GM03348 (cell line): ENCODE measurements around the gene COL26A1.
A peak's percentile ranks its signal among the peaks of the same experiment; 100 is the strongest.
"Not testable (repeated sequence)": the region's sequence is repeated elsewhere in the genome, so short reads cannot be mapped to it uniquely, and the experiment has no call there.

ENCODE experiments used
- DNase-seq: peaks from one replicate; pipeline ENCODE4 v3.0.0; 2012; ENCODE audit warnings: low spot score

COL26A1 gene

DNA sequence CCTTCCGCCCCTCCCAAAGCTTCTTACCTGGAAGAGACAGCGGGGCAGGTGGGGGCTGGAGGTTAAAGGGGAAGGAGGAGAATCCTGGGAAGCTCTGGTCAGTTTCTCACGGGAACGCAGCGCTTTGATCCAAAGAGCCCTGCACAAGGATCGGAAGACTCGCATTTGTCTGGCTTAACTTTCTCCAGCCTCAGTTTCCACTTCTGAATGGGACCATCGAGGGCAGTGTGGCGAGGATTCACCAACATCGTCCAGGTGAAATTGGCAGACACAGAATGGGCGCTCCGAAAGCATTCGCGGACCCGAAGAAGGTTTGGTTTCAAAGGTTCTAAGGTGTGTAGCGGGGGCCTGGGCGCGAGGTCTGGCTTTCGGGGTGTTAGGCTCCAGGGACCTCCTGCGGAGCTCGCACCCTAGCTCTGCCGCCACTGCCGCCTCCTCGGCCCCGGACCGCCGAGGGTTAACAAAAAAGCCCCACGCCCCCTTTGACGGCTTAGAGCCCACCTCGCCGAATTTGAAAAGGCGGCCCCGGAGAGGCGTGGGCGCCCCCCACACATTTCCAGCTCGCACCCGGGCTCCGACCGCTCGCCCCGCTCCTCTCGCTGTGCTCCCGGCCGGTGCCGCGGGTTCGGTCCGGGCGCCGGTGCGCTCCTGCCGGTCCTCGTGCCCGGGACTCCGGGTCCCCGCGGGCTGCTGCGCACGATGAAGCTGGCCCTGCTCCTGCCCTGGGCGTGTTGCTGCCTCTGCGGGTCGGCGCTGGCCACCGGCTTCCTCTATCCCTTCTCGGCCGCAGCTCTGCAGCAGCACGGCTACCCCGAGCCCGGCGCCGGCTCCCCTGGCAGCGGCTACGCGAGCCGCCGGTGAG, at the start of gene COL26A1:
Gene COL26A1 (plus strand): TSS at position 542 of the 862 bp plus-strand sequence. CDS start 158 bp downstream, at position 700.
- DNase-seq: peak; percentile 64

DNA sequence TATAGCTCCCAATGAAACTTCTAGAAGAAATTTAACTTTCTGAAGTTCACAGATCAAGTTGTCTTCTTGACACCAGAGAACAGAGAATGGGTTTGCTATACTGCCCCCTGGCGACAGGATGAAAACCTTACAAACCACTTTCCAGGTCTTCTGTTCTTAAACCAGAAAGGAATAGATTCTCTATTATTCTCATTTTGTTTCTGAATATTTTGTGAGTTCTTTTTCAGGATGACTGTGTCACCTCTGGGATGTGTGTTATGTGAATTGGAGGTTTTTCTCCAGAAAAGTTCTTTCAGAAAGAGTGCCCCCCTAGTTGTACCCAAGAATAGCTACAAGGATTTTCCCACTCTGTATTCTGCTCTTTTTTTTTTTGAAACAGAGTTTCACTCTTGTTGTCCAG, 47.3 kb upstream of the COL26A1 start:
- DNase-seq: peak; percentile 64

DNA sequence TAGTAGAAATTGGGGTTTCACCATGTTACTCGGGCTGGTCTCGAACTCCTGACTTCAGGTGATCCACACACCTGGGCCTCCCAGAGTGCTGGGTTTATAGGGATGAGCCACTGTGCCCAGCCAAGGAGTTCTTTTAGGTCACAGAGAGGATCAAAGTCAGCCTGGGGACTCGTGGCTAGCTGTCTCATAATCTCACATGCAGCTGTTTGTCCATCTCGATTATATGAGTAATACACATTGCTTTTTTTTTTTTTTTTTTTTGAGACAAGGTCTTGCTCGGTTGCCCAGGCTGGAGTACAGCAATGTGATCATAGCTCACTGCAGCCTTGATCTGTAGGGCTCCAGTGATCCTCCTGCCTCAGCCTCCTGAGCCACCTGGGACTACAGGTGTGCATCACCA, 43.3 kb upstream of the COL26A1 start:
- DNase-seq: no peak

DNA sequence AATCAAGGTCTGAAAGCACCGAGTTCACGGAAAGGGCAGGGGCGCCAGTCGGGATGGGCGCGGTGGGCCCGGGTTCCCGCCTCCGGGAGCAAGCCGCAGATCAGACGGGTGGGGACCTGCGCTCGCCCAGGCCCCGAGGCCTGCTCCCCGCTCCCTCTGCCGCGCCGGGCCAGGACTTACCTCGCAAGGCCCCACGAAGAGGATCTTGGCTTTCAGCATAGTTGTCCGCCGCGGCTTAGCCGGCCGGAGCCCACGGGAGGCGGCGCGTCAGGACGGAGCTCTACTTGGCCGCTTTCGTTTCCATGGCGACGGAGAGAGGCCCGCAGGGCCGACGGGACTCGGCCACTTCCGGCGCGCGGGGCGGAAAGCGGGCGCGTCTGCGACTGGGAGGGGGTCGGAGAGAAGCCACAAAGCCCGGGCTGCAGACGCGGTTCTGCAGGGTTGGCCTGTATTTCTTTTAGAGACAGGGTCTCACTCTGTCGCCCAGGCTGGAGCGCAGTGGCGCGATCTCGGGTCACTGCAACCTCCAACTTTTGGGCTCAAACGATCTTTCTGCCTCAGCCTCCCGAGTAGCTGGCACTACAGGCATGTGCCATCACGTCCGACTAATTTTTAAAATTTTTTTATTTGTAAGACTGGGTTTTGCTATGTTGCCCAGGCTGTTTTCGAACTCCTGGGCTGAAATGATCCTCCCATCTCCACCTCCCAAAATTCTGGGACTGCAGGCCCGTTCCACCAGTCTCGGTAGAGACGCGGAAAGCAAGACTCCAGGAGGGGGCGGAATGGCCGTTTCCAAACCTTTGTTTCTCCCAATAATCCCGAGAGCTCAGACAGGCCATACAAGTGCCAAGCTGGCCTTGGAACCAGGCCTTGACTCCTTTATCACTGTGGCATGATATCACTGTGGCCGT, 40.9 kb upstream of the COL26A1 start, which contains the start of gene IFT22:
Gene IFT22 (minus strand): TSS at position 322 of the 911 bp plus-strand sequence. CDS start 103 bp downstream, at position 219.
- DNase-seq: peak; percentile 98

DNA sequence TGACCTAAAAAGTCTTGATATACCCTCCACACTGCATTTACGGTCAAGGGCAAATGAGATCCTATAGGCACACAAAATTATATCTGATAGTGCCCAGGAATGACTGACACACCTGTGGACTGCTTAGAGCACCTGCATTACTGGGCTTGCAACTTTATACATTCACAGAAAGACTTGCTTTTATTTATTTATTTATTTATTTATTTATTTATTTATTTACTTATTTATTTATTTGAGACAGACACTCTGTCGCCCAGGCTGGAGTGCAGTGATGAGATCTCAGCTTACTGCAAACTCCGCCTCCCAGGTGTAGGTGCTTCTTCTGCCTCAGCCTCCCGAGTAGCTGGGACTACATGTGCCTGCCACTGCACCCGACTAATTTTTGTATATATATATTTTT, 34.5 kb upstream of the COL26A1 start:
- no peak for DNase-seq

DNA sequence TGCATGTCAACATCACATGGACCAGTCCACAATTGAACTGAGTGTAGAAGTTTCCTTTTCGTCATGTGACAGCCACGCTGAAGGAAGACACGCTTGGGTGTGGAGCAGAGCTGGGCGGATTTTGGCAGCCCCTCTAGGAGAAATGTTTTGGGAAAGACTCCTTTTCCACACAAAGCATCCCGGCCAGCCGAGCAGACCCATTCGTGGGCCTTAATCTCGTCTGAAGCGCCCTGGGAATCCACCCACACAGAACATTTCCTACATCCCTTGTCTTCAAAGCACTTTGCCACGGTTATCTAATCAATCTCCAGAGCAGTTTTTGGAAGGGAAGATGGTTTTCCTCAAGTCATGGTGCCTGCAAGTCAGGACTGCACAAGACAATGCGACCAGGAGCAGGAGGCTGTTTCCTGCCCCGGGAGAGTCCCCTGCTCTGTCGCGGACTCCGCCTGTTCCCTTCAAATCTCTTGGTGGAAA, 32.6 kb upstream of the COL26A1 start:
- no peak for DNase-seq

DNA sequence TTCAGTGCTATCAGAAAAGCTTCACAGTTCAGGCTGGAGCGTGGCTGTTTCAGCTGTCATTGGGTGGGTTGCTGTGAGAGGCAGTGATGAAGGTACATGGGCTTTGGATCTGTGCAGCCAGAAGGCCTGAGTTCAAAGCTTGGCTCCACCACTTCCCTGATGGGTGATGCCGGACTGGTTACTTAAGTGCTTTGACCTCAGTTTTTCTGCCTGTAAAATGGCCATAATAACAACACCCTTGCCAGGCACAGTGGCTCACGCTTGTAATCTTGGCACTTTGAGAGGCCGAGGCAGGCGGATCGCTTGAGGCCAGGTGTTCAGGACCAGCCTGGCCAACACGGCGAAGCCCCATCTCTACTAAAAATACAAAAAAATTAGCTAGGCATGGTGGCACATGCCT, 30.6 kb upstream of the COL26A1 start:
- DNase-seq: no peak

DNA sequence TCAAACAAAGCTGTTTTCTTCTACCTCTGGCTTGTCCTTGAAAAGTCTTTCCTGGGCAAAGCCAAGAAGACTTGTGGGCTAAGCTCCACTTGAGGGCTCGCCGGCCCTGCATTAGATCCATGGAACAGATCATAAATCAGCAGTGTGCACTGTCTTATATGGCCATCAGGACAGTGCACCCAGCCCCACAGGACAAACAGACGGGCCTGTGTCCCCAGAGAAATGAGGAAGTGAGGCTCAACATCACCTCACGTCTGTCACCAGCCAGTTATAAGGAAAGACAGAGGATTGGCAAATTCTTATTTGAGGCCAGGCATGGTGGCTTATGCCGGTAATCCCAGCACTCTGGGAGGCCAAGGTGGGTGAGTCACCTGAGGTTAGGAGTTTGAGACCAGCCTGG, 28.8 kb upstream of the COL26A1 start:
- no peak for DNase-seq

DNA sequence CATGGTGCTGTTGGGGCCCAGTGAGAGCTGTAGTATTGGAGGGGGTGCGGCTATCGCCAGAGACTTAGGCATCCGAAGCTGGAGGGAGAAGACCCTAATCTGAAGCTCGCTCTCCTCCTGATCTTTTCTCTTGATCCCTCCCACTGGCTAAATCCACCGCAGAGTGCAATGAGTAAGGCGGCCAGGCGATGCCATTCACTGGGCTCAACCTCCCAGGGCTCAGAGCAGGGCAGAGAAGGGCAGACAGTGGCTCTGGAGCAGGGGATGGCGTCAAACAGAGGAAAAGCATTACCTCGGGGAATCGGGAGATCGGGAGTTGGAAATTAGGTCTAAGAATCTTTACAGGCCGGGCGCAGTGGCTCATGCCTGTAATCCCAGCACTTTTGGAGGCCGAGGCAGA, 22.3 kb upstream of the COL26A1 start:
- no peak for DNase-seq

DNA sequence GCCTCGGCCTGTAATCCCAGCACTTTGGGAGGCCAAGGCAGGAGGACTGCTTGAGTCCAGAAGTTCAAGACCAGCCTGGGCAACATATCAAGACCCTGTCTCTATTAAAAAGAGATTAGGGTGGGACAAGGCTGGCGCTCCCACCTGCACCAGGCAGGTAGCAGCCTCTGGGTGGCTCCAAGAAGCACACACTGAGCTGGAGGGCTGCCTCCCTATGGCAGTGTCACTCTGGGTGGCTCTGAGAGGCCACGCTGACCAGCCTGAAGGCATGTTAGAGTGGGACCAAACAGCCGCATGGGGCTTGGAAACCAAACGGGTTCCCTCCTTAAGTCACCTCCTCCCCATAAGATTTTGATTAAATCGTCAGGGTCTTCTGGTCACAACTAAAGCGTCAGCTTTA, 19.8 kb upstream of the COL26A1 start:
- no peak for DNase-seq

DNA sequence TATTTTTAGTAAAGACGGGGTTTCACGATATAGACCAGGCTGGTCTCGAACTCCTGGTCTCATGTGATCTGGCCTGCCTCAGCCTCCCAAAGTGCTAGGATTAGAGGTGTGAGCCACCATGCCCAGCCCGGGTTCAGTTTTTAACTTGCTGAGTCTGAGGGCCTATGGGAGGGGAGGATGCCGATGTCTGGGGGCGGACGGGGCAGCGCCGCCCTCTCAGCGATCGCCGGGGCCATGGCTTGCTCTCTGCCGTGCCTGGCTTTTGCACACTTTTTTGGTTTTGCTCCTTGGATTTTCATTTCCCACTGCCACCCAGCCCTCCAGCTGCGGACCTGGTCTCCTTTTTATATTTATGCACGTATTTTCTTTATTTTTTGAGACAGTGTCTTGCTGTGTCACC, 15.2 kb upstream of the COL26A1 start:
- DNase-seq: no peak

DNA sequence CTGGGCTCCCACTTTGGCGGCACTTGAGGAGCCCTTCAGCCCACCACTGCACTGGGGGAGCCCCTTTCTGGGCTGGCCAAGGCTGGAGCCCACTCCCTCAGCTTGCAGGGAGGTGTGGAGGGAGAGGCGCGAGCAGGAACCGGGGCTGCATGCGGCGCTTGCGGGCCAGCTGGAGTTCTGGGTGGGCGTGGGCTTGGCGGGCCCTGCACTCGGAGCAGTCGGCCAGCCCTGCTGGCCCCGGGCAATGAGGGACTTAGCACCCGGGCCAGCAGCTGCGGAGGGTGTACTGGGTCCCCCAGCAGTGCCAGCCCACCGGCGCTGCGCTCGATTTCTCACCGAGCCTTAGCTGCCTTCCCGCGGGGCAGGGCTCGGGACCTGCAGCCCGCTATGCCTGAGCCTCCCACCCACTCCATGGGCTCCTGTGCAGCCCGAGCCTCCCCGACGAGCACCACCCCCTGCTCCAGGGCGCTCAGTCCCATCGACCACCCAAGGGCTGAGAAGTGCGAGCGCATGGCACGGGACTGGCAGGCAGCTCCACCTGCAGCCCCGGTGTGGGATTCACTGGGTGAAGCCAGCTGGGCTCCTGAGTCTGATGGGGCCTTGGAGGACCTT, 14.1 kb upstream of the COL26A1 start:
- DNase-seq: not testable (repeated sequence)

DNA sequence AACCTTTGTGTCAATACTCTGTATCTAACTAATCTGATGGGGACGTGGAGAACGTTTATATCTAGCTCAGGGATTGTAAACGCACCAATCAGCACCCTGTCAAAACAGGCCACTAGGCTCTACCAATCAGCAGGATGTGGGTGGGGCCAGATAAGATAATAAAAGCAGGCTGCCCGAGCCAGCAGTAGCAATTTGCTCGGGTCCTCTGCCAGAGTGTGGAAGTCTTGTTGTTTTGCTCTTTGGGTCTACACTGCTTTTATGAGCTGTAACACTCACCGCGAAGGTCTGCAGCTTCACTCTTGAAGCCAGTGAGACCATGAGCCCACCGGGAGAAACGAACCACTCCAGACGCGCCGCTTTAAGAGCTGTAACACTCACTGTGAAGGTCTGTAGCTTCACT, 13.4 kb upstream of the COL26A1 start:
- DNase-seq: not testable (repeated sequence)

DNA sequence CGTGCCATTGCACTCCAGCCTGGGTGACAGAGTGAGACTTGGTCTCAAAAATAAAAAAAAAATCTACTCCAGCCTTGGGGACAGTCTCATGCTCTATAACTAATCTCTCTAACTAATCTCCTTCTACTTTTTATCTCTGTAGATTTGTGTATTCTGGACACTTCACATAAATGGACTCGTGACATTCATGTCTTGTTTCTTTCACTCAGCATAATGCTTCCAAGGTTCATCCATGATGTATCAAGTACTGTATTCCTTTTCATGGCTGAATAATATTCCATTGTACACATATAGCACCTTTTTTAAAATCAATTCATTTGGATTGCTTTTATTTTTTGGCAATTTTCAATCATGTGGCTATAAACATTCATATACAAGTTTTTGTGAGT, 9.8 kb upstream of the COL26A1 start:
- DNase-seq: no peak

DNA sequence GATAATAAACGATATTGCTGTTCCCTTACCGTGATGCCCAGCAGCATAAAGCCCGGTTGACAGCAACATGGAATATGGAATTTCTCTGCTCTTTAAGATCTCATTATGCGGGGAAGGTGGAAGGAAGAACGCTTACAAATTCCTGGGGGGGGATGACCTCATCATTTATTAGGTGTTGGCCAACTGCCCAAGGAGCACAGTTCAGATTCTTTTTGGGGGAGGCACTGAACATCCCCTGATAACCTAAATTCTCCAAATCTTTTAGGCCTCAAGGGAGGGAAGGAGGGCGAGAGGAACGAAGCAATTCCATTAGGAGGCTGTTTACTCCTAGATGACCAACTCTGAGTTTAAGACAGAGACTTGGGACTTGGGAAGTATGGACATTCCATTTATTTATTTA, 5.2 kb upstream of the COL26A1 start:
- DNase-seq: no peak

DNA sequence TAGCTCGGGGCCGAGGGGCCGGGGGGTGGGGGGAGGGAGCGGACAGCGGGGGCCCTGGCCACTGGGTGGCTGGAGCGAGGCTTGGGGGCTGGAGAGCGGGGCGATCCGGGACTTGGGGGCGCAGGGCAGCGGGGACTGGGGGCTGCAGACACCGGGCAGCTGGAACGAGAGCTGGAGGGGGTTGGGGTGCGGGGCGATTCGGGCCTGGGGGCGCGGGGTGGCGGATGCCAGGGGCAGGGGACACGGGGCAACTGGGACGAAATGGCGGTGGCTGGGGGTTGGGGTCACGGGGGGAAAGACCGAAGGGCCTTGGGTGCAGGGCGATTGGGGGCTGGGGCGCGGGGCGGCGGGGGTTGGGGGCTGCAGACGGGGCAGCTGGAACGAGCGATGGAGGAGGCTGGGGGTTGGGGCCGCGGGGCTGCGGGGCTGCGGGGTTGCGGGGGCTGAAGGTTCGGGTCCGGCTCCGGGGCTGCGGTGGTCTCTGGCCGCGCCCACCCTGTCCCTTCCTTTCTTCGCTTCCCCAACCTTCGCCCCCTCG, 590 bp downstream of the COL26A1 start:
- DNase-seq: no peak

DNA sequence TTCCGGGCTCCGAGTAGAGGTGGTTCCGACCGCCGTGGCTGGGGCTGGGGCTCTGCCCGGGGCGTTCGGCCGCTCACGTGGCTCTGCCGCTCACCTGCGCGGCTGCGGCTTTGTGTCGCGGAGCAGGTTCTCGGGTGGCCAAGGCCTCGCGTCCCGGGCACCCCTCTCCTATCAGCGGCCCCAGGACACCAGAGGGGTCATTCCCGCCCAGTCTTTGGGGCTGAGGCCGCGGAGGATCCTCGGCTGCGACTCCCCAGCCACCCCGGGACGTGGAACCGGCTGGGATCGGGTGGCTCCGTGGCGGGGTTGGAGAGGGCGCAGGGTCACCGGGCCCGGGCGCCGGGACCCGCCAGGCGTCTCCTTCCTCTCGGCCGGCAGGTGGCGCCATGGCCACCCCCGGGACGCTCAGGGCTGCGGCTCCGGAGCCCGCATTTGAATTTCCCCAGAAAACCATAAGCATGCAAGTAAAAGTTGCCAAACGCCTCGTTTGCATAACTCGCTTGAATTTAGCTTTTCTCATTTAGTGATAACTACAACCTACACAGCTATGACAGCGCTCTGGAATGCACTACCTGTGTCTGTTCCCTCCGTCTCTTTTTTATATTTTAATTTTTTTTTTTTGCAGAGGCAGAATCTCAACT, 1.2 kb downstream of the COL26A1 start:
- DNase-seq: peak; percentile 94

DNA sequence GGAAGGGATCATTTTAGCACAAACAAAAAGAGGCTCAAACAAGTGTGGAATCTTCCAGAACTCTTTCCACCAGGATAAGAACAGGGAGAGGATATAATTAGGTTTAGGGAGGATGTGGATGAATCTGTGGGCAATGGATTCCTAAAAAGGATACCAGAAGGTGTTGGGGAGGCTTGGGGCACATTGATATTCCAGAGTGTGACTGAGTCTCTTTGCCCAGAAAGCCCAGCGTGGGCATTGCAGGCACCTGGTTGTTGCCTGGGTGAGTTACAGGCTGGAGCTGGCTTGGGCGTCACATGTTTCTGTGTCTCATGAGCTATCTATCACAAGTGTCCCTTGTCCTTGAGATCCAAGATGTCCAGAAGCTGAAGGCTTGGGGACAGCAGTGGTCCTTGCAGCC, 3.3 kb downstream of the COL26A1 start:
- no peak for DNase-seq

DNA sequence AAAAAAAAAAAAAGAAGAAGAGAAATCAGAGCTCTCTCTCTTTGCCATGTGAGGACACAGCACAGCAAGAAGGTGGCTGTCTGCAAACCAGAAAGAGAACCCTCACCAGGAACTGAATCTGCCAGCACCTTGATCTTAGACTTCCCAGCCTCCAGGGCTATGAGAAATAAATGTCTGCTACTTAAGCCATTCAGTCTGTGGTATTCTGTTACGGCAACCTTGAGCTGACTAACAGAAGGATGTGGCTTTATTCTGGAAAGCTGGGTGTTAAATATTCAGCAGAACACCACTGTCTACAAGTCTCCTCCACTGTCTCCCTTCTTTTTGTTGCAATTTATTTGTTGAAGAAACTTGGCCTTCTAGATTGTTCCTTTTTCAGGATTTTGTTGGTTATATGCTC, 5.0 kb downstream of the COL26A1 start:
- no peak for DNase-seq

DNA sequence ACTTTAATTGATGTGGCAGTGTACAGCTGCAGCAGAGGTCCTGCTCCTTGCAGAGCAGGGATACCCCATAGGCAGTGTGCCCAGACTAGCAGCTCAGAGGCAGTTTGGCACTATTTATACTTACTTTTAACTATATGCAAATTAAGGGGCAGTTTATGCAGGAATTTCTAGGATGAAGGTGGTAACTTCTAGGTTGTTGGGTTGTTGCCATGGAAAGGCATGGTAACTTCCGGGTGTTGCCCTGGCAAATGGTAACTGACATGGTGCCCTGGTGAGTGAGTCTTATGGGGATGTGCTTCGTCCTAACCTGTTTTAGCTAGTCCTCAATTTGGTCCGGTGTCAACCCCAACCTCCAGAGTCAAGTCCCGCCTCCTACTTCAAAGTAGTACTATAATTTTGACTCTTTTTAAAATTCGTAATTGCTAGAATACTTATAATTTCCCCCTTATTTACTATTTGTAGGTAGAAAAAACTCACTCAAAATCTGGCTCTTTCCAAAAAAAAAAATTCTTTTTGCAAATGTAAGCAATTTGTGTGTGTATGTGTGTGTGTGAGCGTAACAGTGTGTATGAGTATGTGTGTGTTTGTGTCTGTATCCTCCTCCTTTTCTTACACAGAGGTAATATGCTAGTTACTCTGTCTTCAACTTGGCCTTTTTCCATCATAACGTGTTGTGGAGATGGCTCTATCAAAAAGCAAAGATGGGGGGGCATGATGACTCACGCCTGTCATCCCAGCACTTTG, 5.9 kb downstream of the COL26A1 start:
- DNase-seq: no peak

DNA sequence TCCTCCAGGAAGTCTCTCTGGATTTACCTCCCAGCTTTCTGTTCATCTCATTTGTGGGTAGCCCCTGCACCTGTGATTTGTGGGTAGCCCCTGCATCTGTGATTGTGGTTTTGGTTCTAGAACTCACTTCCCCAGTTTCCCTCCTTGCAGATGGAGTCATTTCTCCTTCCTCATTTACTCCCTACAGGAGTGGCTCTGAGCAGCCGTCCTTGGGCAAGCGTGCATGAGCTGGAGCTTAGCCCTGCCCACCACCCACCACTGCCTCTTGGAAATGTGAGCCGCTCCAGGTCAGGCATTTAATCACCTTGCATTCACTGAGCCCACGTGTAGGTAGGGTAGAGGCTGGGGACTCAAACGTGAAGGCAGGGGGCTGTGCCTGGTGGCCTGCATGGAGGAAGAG, 8.2 kb downstream of the COL26A1 start:
- DNase-seq: no peak
